ENCODE measurements around the gene SRPRB. TPM values are rescaled to one million over a fixed set of nuclear protein-coding genes. Genes with fewer than 3 reads are reported as not detected.

SRPRB gene
- total RNA-seq, 1 donor from 2014 or later = 61.5 TPM

GRCh38 chr3:133854264-133855001 lies 48.8 kb downstream of the SRPRB start:
- no peak overlapping the region for H3K4me3 Mint-ChIP-seq

GRCh38 chr3:133855002-133855370 lies 49.4 kb downstream of the SRPRB start:
- no peak for DNase-seq (ENCODE audit: low read depth, low spot score)
- peaks cover 10% of the 10 kb centered on the region for H3K4me1 Mint-ChIP-seq
- no peak for TF ChIP-seq CTCF (conservative IDR thresholded peaks at IDR 0.05)
- no peaks in the 10 kb centered on the region for H3K36me3 Mint-ChIP-seq (ENCODE audit: low read depth)
- no peak overlapping the region for H3K27ac Mint-ChIP-seq (ENCODE audit: unreplicated experiment)
- H3K27me3 Mint-ChIP-seq (ENCODE audit: low read depth) = no peaks in the 10 kb centered on the region
- H3K9me3 Mint-ChIP-seq = no peaks in the 10 kb centered on the region
- no peak overlapping the region for H3K4me3 Mint-ChIP-seq

More at GRCh38 chr3:133854264-133855001, 48.8 kb downstream of the SRPRB start:
- Mint-ChIP-seq H3K27me3 (ENCODE audit: low read depth) (no peaks in the 10 kb centered on the region), H3K27ac (ENCODE audit: unreplicated experiment) (no peak overlapping the region), H3K9me3 (no peaks in the 10 kb centered on the region), H3K36me3 (ENCODE audit: low read depth) (no peaks in the 10 kb centered on the region), H3K4me1 (peaks cover 10% of the 10 kb centered on the region)
- TF ChIP-seq CTCF (conservative IDR thresholded peaks at IDR 0.05) = no peak
- DNase-seq (ENCODE audit: low read depth, low spot score) = no peak

- no peaks in the 10 kb centered on the region for H3K36me3 Mint-ChIP-seq (ENCODE audit: low read depth)
- H3K27me3 Mint-ChIP-seq (ENCODE audit: low read depth) = no peaks in the 10 kb centered on the region
- H3K9me3 Mint-ChIP-seq = no peaks in the 10 kb centered on the region
- no peak overlapping the region for H3K27ac Mint-ChIP-seq (ENCODE audit: unreplicated experiment)
- H3K4me3 Mint-ChIP-seq = no peak overlapping the region
- no peak for TF ChIP-seq CTCF (conservative IDR thresholded peaks at IDR 0.05)
- DNase-seq (ENCODE audit: low read depth, low spot score) = no peak
- peaks cover 10% of the 10 kb centered on the region for H3K4me1 Mint-ChIP-seq
Observed at GRCh38 chr3:133855772-133856171, 50.2 kb downstream of the SRPRB start.

GRCh38 chr3:133856316-133856715 lies 50.7 kb downstream of the SRPRB start:
- H3K9me3 Mint-ChIP-seq = no peaks in the 10 kb centered on the region
- no peak overlapping the region for H3K27ac Mint-ChIP-seq (ENCODE audit: unreplicated experiment)
- no peak for DNase-seq (ENCODE audit: low read depth, low spot score)
- no peaks in the 10 kb centered on the region for H3K36me3 Mint-ChIP-seq (ENCODE audit: low read depth)
- no peak for TF ChIP-seq CTCF (conservative IDR thresholded peaks at IDR 0.05)
- no peak overlapping the region for H3K4me3 Mint-ChIP-seq
- H3K27me3 Mint-ChIP-seq (ENCODE audit: low read depth) = no peaks in the 10 kb centered on the region
- peaks cover 8% of the 10 kb centered on the region for H3K4me1 Mint-ChIP-seq

GRCh38 chr3:133857767-133858166 lies 52.2 kb downstream of the SRPRB start:
- Mint-ChIP-seq H3K27ac (ENCODE audit: unreplicated experiment) (no peak overlapping the region), H3K4me1 (peaks cover 7% of the 10 kb centered on the region), H3K36me3 (ENCODE audit: low read depth) (no peaks in the 10 kb centered on the region), H3K4me3 (no peak overlapping the region), H3K27me3 (ENCODE audit: low read depth) (no peaks in the 10 kb centered on the region), H3K9me3 (no peaks in the 10 kb centered on the region)
- no peak for TF ChIP-seq CTCF (conservative IDR thresholded peaks at IDR 0.05)
- no peak for DNase-seq (ENCODE audit: low read depth, low spot score)

Measured in neural crest cell (in vitro differentiated cells).